ENCODE measurements around the gene BCAS4. TPM values are rescaled to one million over a fixed set of nuclear protein-coding genes. Genes with fewer than 3 reads are reported as not detected.
"Not testable (repeated sequence)": the region's sequence is repeated elsewhere in the genome, so short reads cannot be mapped to it uniquely, and the experiment has no call there.

Gene BCAS4, protein sequence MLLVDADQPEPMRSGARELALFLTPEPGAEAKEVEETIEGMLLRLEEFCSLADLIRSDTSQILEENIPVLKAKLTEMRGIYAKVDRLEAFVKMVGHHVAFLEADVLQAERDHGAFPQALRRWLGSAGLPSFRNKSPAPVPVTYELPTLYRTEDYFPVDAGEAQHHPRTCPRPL
- polyA plus RNA-seq (ENCODE audit: insufficient read length in 3 of 3), result 1 to 10 TPM; 4.4 to 6.3 (median 5.8) TPM

DNA sequence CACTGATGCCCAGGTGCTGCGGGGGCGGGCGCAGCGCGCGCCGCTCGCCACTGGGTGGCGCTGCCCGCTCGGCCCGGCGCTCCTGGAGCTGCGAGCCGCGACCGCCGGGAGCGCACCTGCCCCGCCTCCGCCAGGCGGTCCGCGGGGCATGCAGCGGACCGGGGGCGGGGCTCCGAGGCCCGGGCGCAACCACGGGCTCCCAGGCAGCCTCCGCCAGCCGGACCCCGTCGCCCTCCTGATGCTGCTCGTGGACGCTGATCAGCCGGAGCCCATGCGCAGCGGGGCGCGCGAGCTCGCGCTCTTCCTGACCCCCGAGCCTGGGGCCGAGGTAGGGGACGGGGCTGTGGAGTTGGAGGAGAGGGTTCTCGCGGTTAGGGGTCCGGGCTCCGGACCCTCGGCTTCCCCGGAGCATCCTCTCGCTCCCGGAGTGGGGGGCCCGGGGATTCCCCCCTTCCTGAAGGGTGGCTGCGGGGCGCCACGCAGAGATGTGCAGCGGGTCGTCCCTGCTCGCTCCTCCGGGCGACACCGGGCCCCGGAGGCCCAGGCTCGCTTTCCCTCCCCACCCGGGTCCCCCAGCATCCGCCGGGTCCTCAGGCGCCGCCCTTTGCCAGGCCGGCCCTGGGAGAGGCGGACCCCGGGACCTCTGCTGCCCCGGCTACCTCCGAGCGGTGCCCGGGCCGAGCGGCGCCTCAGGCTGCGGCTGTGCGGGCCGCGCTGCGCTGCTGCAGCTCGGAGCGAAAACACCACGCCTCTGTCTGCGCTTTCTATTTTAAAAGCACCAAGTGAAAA, at the start of gene BCAS4:
TSS of gene BCAS4 (plus strand) at position 216 of the 789 bp plus-strand sequence. CDS start at position 239, 23 bp downstream.
- DNase-seq (ENCODE audit: low read depth in 3 of 3, low spot score in 2 of 3), result peak in 1 of 3 donors; percentile 76

DNA sequence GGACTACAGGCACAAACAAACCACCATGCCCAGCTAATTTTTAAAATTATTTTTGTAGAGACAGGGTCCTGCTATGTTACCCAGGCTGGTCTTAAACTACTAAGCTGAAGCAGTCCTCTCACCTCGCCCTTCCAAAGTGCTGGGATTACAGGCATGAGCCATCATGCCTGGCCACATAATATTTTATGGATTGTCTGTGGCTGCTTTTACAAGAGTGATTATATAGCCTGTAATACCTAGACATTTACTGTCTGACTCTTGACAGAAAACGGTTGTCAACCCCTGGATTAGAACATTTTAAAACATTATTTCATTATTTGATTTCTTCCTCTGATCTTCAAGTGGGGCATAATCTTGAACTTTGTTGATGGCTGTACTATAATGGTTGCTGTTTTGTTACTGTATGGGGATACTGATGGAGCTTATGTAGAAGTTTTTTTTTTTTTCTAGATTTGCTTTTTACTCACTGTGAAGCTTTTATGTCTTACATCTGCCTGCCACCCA, 49.2 kb upstream of the BCAS4 start:
- no peak for DNase-seq (ENCODE audit: low read depth in 3 of 3, low spot score in 2 of 3)

DNA sequence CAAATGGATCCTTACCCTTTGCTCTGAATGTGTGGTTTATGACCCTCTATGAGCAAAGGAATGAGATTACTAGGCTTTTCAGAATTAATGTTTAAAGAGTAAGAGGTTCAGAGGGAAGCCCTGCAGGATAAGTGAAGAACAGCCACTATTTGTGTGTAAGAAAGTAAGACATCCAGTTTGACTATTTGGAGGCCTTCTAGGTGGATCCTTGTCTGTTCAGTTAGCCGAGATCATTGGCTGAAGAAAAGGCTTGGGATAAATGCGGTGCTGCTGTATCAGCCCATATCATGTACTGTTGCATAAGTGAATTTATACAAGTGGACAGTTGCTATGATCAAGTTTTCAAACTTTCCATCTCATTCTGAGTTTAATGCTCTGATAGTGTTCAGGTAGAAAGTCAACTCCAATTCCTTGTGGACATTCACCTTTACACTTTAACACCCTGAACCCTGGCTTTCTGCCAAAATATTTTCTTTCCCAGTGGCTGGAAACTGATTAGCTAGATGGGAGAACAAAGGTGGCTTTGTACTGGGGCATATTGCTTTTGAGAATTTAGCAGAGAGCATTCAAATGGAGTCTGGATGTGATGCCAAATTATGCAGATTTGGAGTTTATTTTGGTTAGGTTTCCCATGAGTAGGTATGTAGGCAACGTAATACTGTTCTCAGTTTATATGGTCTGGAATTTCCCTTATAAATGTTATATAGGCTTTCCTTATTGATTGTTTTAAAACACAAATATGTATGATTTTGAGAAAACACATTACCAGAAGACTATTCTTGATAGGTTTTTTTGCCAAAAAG, 48.5 kb upstream of the BCAS4 start:
- no peak for DNase-seq (ENCODE audit: low read depth in 3 of 3, low spot score in 2 of 3)

DNA sequence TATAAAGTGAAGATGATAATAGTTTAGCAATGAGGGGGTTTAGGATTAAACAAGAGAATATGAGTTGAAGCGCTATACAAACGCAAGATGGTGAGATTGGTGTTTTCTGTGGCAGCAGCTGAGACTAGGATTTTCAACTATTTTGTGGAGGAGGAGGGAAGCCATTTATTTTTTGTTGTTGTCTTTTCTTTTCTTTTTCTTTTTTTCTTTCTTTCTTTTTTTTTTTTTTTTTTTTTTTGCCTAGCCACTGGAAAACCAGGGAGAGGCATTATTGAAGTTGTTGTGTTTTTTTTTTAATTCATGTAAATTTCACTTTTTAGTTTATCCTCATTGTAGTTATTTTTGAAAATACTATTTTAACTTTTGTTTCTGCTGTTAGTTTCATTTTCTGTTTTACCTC, 47.6 kb upstream of the BCAS4 start:
- DNase-seq (ENCODE audit: low read depth in 3 of 3, low spot score in 2 of 3), result no peak

DNA sequence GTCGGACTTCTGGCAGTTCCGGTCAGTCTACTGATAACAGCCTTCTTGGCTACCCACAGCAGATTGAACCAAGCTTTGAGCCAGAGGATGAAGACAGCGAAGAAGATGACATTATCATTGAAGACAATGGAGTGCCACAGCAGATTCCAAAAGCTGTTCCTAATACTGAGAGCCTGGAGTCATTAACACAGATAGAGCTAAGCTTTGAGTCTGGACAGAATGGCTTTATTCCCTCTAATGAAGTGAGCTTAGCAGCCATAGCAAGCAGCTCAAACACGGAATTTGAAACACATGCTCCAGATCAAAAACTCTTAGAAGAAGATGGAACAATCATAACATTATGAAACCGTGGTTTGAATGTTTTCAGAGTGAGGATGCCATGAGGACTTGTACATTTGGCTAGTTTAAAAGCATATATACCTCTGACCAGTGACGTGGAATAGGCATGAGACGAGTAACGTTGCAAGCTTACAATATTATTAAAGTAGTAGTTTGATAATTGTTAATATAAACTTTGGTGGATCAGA, 44.7 kb upstream of the BCAS4 start:
- DNase-seq (ENCODE audit: low read depth in 3 of 3, low spot score in 2 of 3), result no peak

DNA sequence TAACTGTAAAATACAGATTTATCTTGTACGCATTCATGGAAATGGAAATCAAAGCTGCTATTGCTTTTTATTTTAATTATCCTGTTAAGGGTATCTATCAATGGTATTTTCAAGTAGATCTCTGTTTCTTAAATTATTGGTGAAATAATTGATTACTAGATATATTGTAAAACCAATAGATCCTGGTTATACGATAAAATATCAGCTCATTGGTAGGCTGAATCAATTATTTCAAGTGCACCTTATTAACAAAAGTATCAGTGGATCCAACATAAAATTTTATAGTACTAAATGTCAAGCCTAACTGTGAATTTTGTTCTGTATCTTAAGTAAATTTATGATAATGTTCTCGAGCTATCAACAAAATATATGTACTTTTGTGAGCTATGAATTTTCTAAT, 41.7 kb upstream of the BCAS4 start:
- DNase-seq (ENCODE audit: low read depth in 3 of 3, low spot score in 2 of 3), result no peak

DNA sequence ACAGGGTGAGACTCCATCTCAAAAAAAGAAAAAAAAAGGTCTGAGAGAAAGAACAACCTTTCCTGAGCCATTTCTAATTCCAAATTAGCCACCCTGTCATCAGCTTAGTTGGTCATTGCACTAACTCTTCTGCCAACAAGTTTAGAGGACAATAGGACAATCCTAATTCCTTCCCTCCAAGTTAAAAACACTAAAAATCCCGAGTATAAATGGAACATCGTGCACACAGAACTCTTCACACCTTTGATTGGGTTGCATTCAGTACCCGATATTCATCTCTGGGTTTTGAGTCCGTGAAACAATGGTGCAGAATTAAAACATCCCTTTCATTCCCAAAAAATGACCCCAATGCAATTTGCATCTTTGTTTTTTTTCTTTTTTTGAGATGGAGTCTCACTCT, 40.4 kb upstream of the BCAS4 start:
- no peak for DNase-seq (ENCODE audit: low read depth in 3 of 3, low spot score in 2 of 3)

DNA sequence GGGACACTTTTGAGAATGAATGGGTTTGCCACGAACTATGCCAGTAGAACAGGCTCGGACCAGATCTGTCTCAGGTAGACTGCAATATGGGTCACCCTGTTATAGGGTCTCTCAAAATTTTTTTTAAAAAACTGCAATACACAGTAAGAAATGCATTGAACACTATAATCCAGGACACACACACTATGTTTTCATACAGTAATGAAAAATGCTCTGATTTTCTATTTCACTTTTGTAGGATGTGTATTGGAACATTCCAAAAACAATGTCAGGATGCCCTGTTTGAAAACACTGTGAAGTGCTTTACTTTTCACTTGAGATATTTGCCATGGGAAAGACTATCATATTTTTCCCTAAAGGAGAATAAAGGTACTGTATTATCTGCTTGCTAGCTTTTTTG, 38.4 kb upstream of the BCAS4 start:
- DNase-seq (ENCODE audit: low read depth in 3 of 3, low spot score in 2 of 3), result no peak

DNA sequence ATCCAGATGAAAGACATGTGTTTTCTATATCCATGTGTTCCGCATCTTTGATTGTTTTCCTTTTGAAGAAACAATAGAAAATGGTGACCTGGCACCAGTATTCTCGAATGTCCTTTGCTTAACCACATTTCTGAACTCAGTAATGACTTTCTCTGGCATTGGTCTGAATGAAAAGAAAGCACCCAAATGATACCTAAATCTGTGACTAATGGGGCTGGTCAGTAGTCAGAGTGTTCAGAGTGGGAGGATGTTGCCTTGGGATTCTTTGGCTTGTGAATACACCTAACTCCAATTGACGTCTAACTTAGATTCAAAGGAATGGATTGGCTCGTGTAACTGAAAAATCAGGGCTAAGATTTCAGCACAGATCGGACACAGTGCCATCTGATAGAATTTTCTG, 36.4 kb upstream of the BCAS4 start:
- no peak for DNase-seq (ENCODE audit: low read depth in 3 of 3, low spot score in 2 of 3)

DNA sequence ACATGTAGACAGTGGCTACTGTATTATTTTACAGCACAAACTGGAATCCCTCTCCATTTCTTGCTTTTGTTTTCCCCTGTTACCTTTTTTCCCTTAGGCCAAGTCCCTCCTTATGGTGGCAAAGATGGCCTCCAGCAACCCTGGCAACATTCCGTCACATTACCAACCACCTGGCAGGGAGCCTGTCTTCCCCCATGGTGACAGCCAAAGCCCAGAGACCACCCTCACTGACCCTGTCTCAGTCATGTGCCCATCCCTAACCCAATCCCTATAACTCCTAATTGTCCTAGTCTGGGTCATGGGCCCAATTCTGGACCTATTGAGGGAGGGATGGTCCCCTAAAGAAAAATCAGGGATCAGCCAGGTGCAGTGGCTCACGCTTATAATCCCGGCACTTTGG, 35.9 kb upstream of the BCAS4 start:
- no peak for DNase-seq (ENCODE audit: low read depth in 3 of 3, low spot score in 2 of 3)

DNA sequence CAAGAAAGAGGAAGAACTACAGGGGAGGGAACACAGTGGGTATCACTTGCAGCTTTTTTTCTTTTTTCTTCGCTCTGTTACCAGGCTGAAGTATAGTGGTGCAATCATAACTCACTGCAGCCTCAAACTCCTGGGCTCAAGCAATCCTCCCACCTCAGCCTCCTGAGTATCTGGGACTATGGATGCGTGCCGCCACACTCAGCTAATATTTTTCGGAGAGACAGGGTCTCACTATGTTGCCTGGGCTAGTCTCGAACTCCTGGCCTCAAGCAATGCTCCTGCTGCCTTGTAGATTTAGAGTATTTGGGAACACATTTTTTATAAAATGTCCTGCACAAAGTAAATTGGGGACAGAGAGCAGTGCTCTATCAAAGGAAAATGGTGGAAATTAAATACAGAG, 35.2 kb upstream of the BCAS4 start:
- no peak for DNase-seq (ENCODE audit: low read depth in 3 of 3, low spot score in 2 of 3)

DNA sequence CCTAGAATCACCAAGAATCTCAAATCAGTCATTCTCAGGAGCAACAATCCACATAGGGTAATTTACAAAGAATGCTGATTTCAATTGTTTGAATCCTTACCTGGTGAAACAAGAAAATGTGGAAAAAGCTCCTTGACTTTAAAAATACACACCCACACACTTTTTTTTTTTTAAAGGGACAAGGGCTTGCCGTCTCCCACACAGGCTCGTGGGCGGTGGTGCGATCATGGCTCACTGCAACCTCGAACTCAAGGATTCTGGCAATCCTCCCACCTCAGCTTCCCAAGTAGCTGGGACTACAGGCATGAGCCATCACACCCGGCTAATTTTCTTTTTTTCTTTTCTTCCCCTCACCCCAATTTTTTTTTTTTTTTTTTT, 32.8 kb upstream of the BCAS4 start:
- DNase-seq (ENCODE audit: low read depth in 3 of 3, low spot score in 2 of 3), result no peak

DNA sequence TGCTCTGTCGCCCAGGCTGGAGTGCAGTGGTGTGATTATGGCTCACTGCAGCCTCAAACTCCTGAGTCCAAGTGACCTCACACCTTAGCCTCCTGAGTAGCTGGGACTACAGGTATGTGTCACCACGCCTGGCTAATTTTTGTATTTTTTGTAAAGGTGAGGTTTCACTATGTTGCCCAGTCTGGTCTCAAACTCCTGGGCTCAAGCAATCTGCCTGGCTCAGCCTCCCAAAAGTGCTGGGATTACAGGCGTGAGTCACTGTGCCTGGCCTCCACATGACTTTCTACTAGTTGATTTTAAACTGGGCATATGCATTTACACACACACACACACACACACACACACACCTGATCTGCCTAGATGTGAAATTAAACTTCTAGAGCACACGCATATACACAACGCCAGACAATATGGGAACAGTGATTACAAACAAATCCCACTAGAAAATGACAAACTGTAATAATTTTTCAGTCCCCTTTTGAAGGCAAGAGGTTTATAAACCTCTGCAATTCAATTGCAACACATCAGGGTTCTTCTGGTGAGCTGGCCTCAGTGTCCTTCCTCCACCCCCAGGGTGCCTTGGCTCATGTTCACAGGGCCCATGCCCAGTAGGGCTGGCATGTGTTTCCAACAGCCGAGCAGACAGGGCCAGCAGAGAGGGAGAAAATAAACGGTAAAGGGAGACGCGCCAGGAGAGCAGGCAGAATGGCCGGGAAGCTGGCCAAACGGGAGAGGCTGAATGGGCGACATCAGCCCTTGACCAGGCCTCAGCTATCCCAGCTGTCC, 32.2 kb upstream of the BCAS4 start:
- DNase-seq (ENCODE audit: low read depth in 3 of 3, low spot score in 2 of 3), result no peak

DNA sequence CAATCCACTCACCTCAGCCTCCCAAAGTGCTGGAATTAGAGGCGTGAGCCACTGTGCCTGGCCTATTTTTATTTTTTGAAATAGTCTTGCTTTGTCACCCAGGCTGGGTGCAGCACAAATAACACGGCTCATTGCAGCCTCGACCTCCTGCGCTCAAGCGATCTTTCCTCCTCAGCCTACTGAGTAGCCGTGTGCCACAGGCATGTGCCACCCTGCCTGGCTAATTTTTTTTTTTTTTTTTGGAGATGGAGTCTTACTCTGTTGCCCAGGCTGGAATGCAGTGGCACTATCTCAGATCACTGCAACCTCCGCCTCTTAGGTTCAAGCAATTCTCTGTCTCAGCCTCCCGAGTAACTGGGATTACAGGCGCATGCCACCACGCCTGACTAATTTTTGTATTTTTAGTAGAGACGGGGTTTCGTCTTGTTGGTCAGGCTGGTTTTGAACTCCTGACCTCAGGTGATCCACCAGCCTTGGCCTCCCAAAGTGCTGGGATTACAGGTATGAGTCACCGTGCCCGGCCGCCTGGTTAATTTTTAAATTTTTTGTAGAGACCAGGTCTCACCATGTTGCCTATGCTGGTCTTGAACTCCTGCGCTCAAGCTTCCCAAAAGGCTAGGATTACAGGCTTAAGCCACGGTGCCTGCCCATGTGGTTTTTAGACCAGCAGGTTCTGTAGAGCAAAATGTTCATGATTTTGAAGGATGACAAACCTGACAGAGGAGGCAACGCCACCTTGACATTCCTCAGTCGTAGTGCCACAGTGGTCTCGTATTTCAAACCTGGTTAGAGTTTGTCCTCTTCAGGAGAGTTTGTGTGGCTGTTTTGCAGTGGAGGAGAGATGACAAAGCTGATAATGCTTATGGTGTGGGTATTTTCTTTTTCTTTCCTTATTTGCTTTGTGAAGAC, 31.1 kb upstream of the BCAS4 start:
- not testable (repeated sequence) for DNase-seq (ENCODE audit: low read depth in 3 of 3, low spot score in 2 of 3)

DNA sequence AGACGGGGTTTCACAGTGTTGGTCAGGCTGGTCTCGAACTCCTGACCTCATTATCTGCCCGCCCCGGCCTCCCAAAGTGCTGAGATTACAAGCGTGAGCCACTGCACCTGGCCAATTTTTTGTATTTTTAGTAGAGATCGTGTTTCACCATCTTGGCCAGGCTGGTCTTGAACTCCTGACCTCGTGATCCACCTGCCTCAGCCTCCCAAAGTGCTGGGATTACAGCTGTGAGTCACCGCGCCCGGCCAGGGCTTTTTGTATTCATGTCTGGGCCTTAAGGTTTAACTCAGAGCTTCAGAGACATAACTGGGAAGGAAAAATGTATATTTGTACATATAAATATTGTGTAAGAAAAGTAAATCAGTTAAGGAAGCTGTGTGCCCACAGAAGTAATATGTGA, 29.6 kb upstream of the BCAS4 start:
- DNase-seq (ENCODE audit: low read depth in 3 of 3, low spot score in 2 of 3), result not testable (repeated sequence)

DNA sequence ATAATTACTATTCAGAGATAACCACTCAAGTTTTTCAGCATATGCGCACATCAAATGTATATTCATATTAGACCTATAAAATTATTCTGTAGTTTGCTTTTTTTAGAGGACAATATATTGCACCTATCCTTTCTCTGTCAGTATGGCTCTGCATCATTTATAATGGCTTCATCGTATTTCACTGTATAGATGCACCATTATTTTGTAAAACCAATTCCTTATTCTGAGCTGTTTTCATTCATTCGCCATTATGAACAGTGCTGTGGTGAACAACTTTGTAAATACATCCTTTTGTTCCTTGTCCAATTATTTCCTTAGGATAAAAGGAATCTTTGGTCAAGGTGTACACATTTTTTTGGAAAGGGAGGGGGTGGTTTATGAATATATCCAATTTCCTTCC, 29.2 kb upstream of the BCAS4 start:
- no peak for DNase-seq (ENCODE audit: low read depth in 3 of 3, low spot score in 2 of 3)

DNA sequence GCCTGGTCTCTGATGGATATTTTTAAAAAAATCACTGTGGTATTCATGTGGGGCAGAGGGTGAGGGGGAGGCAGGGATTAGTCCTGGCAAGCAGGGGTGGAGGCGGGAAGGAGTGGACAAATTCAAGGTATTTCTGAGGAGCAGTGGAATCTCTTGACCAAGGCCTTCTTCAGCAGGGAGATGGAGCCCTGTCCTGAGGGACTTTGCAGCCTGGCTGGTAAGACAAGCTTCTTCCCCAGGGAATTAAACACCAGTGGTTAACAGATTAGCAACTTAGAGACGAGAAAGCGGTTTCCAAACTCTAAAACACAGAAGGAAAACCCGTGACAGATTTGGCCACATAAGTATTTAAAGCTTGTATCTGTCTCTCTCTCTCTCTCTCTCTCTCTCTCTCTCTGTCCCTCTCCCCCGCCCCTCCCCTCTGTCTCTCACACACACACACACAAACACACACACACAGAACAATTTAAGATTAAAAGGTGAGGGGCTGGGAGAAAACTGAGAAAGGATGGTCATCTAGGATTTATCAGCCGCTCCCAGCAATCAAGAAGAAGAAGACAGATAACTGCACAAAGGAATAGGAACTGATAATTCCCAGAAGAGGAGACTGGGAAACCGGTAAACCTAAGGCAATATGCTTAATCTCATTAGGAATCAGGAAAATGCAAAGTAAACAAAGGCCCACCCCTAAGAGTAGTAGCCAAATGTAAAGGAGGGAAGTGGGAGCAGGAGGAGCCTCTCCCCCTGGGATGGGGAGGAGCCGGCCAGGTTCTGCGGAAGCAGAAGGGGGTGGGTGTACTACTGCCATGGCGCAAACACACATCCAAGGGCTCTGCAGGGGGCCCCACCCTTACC, 27.7 kb upstream of the BCAS4 start:
- not testable (repeated sequence) for DNase-seq (ENCODE audit: low read depth in 3 of 3, low spot score in 2 of 3)

DNA sequence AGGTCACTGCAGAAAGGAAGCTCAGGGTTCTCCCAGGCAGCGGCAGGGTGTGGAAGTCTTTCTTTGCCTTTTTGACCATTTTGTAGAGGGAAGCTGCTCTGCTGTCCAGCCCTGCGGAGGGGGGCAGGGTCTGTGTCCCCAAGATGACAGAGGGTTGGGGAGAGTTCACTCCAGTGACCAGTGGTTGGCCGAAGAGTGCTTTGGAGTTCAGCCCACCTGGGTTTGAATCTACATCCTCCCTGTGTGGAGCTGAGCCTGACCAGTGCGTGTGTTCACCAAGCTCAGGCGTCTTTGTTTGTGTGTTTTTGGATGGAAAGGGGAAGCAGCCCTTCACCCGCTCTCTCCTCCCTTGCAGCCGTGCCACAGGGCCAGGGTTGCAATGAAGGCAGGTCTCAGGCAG, 25.9 kb upstream of the BCAS4 start:
- not testable (repeated sequence) for DNase-seq (ENCODE audit: low read depth in 3 of 3, low spot score in 2 of 3)

Data from right renal cortex interstitium (tissue), 3 donors.